SK-N-SH treated with all-trans-retinoic acid at 6 μM for 48 hours (cell line): Measurements from ENCODE around the gene PPP1R26.

Experiments
- ATAC-seq: fragments of 200-7000 bp; cut with Tn5 transposase; 3 replicates; pipeline ENCODE4 v1.9.1; 2020; ENCODE audit warnings: mild to moderate bottlenecking, moderate library complexity
- ARNTL ChIP-seq: fragments of 450-650 bp; formaldehyde crosslinking; IDR thresholded peaks from 2 replicates; pipeline ENCODE4 v1.5.0; 2020; ENCODE audit warnings: low read depth, mild to moderate bottlenecking, moderate library complexity, borderline replicate concordance
- BACH2 ChIP-seq: fragments of 250-450 bp; sonication (Bioruptor Pico); IDR thresholded peaks from 2 replicates; pipeline ENCODE4 v1.9.0; 2021; ENCODE audit warnings: mild to moderate bottlenecking, borderline replicate concordance
- CREB5 ChIP-seq: fragments of 250-450 bp; sonication (Bioruptor Pico); IDR thresholded peaks from 2 replicates; pipeline ENCODE4 v1.5.1; 2020; ENCODE audit warnings: low read depth, mild to moderate bottlenecking, moderate library complexity
- CSDC2 ChIP-seq: fragments of 250-450 bp; sonication (Bioruptor Pico); IDR thresholded peaks from 2 replicates; pipeline ENCODE4 v1.5.0; 2020; ENCODE audit warnings: mild to moderate bottlenecking, moderate library complexity
- CSRNP3 ChIP-seq: fragments of 250-450 bp; sonication (Bioruptor Pico); IDR thresholded peaks from 2 replicates; pipeline ENCODE4 v1.5.1; 2021; ENCODE audit warnings: mild to moderate bottlenecking, moderate library complexity
- ESRRG ChIP-seq: fragments of 250-450 bp; sonication (Bioruptor Pico); IDR thresholded peaks from 2 replicates; pipeline ENCODE4 v1.6.1; 2021; ENCODE audit warnings: mild to moderate bottlenecking
- GLIS3 ChIP-seq: fragments of 250-450 bp; sonication (Bioruptor Pico); IDR thresholded peaks from 2 replicates; pipeline ENCODE4 v1.5.0; 2020; ENCODE audit warnings: mild to moderate bottlenecking, moderate library complexity
- ISL1 ChIP-seq: fragments of 250-450 bp; sonication (Bioruptor Pico); IDR thresholded peaks from 2 replicates; pipeline ENCODE4 v2.1.2; 2022; ENCODE audit warnings: mild to moderate bottlenecking, moderate library complexity
- OSR1 ChIP-seq: fragments of 250-450 bp; sonication (Bioruptor Pico); IDR thresholded peaks from 2 replicates; pipeline ENCODE4 v1.8.0; 2022; ENCODE audit warnings: moderate library complexity, mild to moderate bottlenecking, inconsistent platforms
- PPARA ChIP-seq: fragments of 250-450 bp; sonication (Bioruptor Pico); IDR thresholded peaks from 2 replicates; pipeline ENCODE4 v1.5.0; 2020; ENCODE audit warnings: mild to moderate bottlenecking, borderline replicate concordance
- RARB ChIP-seq: fragments of 250-450 bp; sonication (Bioruptor Pico); IDR thresholded peaks from 2 replicates; pipeline ENCODE4 v1.8.0; 2021; ENCODE audit warnings: mild to moderate bottlenecking, moderate library complexity
- SNAI2 ChIP-seq: fragments of 250-450 bp; sonication (Bioruptor Pico); IDR thresholded peaks from 2 replicates; pipeline ENCODE4 v1.5.0; 2020; ENCODE audit warnings: mild to moderate bottlenecking, moderate library complexity
- TCF4 ChIP-seq: fragments of 250-450 bp; sonication (Bioruptor Pico); IDR thresholded peaks from 2 replicates; pipeline ENCODE4 v1.8.0; 2021; ENCODE audit warnings: mild to moderate bottlenecking, moderate library complexity, borderline replicate concordance
- TOX ChIP-seq: fragments of 250-450 bp; sonication (Bioruptor Pico); IDR thresholded peaks from 2 replicates; pipeline ENCODE4 v1.8.0; 2021; ENCODE audit warnings: mild to moderate bottlenecking, moderate library complexity, borderline replicate concordance
- ZC3H10 ChIP-seq: fragments of 250-450 bp; sonication (Bioruptor Pico); IDR thresholded peaks from 2 replicates; pipeline ENCODE4 v1.5.1; 2021; ENCODE audit warnings: mild to moderate bottlenecking, moderate library complexity
- ZFP3 ChIP-seq: fragments of 250-450 bp; sonication (Bioruptor Pico); IDR thresholded peaks from 2 replicates; pipeline ENCODE4 v1.5.0; 2020; ENCODE audit warnings: mild to moderate bottlenecking, moderate library complexity
- ZFP30 ChIP-seq: fragments of 450-650 bp; formaldehyde crosslinking; IDR thresholded peaks from 2 replicates; pipeline ENCODE4 v1.5.0; 2022; ENCODE audit warnings: mild to moderate bottlenecking, moderate library complexity
- ZNF565 ChIP-seq: fragments of 450-650 bp; formaldehyde crosslinking; conservative IDR thresholded peaks from 2 replicates; pipeline ENCODE4 v1.5.0; 2020; ENCODE audit warnings: low read depth, mild to moderate bottlenecking, moderate library complexity
- ZNF70 ChIP-seq: fragments of 450-650 bp; formaldehyde crosslinking; IDR thresholded peaks from 2 replicates; pipeline ENCODE4 v1.5.0; 2020; ENCODE audit warnings: mild to moderate bottlenecking, moderate library complexity
- ZNF8 ChIP-seq: fragments of 450-650 bp; formaldehyde crosslinking; IDR thresholded peaks from 2 replicates; pipeline ENCODE4 v1.5.0; 2020; ENCODE audit warnings: mild to moderate bottlenecking, moderate library complexity
- TF ChIP-seq, protein P1 (sequence below): fragments of 250-450 bp; sonication (Bioruptor Pico); IDR thresholded peaks from 2 replicates; pipeline ENCODE4 v1.8.0; 2020; ENCODE audit warnings: mild to moderate bottlenecking, moderate library complexity, borderline replicate concordance
- TF ChIP-seq, protein P2 (sequence below): fragments of 250-450 bp; sonication (Bioruptor Pico); IDR thresholded peaks from 2 replicates; pipeline ENCODE4 v1.5.0; 2020; ENCODE audit warnings: mild to moderate bottlenecking, moderate library complexity

The PPP1R26 gene

GRCh38 chr9:135478829-135479468 is 633 bp upstream of the PPP1R26 start:
- peak; percentile 67 for ATAC-seq
- TF ChIP-seq ISL1 (CRISPR knock-in tag) (no peak), RARB (CRISPR knock-in tag) (no peak), GLIS3 (CRISPR knock-in tag) (no peak), ESRRG (CRISPR knock-in tag) (no peak), ARNTL (CRISPR knock-in tag) (no peak), TOX (CRISPR knock-in tag) (no peak), TCF4 (CRISPR knock-in tag) (no peak), CREB5 (CRISPR knock-in tag) (no peak), ZNF70 (no peak; the same call in 1 of the 2 replicates), CSDC2 (CRISPR knock-in tag) (no peak), BACH2 (CRISPR knock-in tag) (no peak), ZFP3 (CRISPR knock-in tag) (no peak), ZFP30 (CRISPR knock-in tag) (no peak), SNAI2 (no peak)

DNA sequence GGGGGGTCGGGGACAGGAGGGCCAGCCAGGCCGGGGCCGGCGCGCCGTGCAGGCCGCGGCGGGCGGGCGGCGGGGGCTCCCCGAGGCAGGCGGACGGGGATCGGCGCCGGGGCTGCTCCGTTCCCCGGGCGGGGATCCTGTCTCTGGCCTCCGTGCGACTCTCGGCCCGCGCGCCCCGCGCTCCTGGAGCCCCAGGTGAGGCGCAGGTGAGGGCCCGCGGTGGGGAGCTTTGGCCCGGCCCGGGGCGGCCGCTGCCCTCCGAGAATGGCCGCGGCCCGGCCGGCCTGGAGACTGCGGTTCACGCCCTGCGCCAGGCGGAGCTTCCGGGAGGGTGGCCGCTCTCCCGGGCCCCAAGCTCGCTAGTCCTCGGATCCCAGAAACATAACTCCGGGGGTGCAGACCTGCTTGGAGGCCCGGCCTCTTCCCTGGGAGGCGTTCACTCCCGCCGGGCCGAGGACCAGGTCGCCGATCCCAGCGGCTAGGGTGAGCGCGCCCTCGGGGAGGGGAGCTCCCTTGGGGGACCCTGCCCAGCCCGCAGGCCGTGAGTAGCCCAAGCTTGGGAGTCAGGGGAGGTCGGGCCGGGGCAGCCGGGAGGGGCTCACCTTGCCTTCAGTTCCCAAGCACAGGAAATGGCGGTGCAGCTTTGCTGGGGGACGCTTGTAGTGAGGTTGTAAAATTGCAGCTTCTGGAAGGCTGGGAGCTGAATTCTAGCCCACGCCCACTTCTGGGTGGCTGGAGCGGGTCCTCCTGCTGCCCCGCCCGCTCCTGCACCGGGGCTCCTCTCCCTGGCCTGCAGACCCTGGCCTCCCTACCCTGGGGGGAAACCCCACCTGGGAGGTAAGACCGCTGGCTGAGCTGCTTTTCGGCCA is 723 bp downstream of the PPP1R26 start:
- ATAC-seq = peak; percentile 86
- TF ChIP-seq OSR1 (no peak), CSRNP3 (no peak), ISL1 (CRISPR knock-in tag) (no peak), ZNF70 (no peak), CREB5 (CRISPR knock-in tag) (no peak), BACH2 (CRISPR knock-in tag) (no peak), TCF4 (CRISPR knock-in tag) (no peak), ZNF8 (CRISPR knock-in tag) (no peak), ZFP30 (CRISPR knock-in tag) (no peak), PPARA (CRISPR knock-in tag) (no peak), GLIS3 (CRISPR knock-in tag) (no peak), ZNF565 (no peak), ZFP3 (CRISPR knock-in tag) (no peak), RARB (CRISPR knock-in tag) (no peak), CSDC2 (CRISPR knock-in tag) (no peak), ESRRG (CRISPR knock-in tag) (no peak)
- TF ChIP-seq, protein P1, sequence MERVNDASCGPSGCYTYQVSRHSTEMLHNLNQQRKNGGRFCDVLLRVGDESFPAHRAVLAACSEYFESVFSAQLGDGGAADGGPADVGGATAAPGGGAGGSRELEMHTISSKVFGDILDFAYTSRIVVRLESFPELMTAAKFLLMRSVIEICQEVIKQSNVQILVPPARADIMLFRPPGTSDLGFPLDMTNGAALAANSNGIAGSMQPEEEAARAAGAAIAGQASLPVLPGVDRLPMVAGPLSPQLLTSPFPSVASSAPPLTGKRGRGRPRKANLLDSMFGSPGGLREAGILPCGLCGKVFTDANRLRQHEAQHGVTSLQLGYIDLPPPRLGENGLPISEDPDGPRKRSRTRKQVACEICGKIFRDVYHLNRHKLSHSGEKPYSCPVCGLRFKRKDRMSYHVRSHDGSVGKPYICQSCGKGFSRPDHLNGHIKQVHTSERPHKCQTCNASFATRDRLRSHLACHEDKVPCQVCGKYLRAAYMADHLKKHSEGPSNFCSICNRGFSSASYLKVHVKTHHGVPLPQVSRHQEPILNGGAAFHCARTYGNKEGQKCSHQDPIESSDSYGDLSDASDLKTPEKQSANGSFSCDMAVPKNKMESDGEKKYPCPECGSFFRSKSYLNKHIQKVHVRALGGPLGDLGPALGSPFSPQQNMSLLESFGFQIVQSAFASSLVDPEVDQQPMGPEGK (CRISPR knock-in tag) = no peak

DNA sequence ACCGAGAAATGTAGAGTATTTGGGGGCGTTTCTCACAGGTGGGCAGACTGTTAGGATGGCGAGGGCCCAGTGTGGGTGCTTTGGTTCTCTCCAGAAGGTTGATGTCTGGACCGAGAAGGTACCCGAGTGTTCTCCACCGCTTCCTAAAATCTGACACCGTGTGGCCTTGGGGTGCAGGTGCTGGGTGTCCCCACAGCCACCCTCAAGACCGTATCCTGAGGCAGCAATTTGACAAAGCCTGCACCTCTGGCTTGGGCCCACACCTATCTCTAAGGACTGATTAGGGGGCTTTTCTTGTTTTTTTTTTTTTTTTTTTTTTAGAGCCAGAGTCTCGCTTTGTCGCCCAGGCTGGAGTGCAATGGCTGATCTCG is 1.3 kb downstream of the PPP1R26 start:
- ATAC-seq = peak; percentile 9
- TF ChIP-seq ZNF8 (CRISPR knock-in tag) = no peak
- TF ChIP-seq ESRRG (CRISPR knock-in tag) = no peak
- TF ChIP-seq TCF4 (CRISPR knock-in tag) = no peak
- TF ChIP-seq RARB (CRISPR knock-in tag) = no peak
- TF ChIP-seq ISL1 (CRISPR knock-in tag) = no peak
- TF ChIP-seq SNAI2 = no peak
- no peak for TF ChIP-seq CSRNP3
- no peak for TF ChIP-seq OSR1
- no peak for TF ChIP-seq ZC3H10 (CRISPR knock-in tag)
- TF ChIP-seq, protein P2, sequence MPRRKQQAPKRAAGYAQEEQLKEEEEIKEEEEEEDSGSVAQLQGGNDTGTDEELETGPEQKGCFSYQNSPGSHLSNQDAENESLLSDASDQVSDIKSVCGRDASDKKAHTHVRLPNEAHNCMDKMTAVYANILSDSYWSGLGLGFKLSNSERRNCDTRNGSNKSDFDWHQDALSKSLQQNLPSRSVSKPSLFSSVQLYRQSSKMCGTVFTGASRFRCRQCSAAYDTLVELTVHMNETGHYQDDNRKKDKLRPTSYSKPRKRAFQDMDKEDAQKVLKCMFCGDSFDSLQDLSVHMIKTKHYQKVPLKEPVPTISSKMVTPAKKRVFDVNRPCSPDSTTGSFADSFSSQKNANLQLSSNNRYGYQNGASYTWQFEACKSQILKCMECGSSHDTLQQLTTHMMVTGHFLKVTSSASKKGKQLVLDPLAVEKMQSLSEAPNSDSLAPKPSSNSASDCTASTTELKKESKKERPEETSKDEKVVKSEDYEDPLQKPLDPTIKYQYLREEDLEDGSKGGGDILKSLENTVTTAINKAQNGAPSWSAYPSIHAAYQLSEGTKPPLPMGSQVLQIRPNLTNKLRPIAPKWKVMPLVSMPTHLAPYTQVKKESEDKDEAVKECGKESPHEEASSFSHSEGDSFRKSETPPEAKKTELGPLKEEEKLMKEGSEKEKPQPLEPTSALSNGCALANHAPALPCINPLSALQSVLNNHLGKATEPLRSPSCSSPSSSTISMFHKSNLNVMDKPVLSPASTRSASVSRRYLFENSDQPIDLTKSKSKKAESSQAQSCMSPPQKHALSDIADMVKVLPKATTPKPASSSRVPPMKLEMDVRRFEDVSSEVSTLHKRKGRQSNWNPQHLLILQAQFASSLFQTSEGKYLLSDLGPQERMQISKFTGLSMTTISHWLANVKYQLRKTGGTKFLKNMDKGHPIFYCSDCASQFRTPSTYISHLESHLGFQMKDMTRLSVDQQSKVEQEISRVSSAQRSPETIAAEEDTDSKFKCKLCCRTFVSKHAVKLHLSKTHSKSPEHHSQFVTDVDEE (CRISPR knock-in tag) = no peak
- no peak for TF ChIP-seq BACH2 (CRISPR knock-in tag)
- TF ChIP-seq TOX (CRISPR knock-in tag) = no peak
- TF ChIP-seq CREB5 (CRISPR knock-in tag) = no peak
- no peak for TF ChIP-seq PPARA (CRISPR knock-in tag)
- TF ChIP-seq ZNF70 = no peak
